Duodenal mucosa (tissue), 2 donors: ENCODE results near the gene AFF1.

Source experiments
- H3K27ac ChIP-seq: one replicate; pipeline ENCODE4 v1.7.0; 2013; ENCODE audit warnings: low read depth, low read length
- H3K27me3 ChIP-seq, 2 donors: one replicate each; pipeline ENCODE4 v1.7.0; 2013; ENCODE audit warnings: low read length in 2 of 2, control low read depth in 1 of 2; ENCODE audit not compliant: insufficient read depth in 2 of 2, control insufficient read depth in 1 of 2
- H3K36me3 ChIP-seq, 2 donors: one replicate each; pipeline ENCODE4 v1.7.0; 2013; ENCODE audit warnings: low read length in 2 of 2, control low read depth in 1 of 2; ENCODE audit not compliant: insufficient read depth in 2 of 2, control insufficient read depth in 1 of 2
- H3K4me1 ChIP-seq, 2 donors: one replicate each; pipeline ENCODE4 v1.7.0; 2013; ENCODE audit warnings: low read length in 2 of 2, control low read depth in 1 of 2; ENCODE audit not compliant: insufficient read depth in 2 of 2, control insufficient read depth in 1 of 2
- H3K4me3 ChIP-seq, 2 donors: one replicate each; pipeline ENCODE4 v1.7.0; 2013; ENCODE audit warnings: low read length in 2 of 2, low read depth in 1 of 2
- H3K9ac ChIP-seq, 2 donors: one replicate each; pipeline ENCODE4 v1.7.0; 2013; ENCODE audit warnings: low read length in 2 of 2, low read depth in 1 of 2
- H3K9me3 ChIP-seq, 2 donors: one replicate each; pipeline ENCODE4 v1.7.0; 2013; ENCODE audit warnings: low read length in 2 of 2, control low read depth in 1 of 2; ENCODE audit not compliant: control insufficient read depth in 1 of 2

Gene AFF1

GRCh38 chr4:86938771-86939520 lies 4.1 kb downstream of the AFF1 start:
- Histone ChIP-seq H3K4me1 (peaks cover 25 to 39% of the 10 kb centered on the region in 2 donors), H3K27ac (no peak overlapping the region), H3K4me3 (peak overlapping the region in 1 of 2 donors; percentile 16)

DNA sequence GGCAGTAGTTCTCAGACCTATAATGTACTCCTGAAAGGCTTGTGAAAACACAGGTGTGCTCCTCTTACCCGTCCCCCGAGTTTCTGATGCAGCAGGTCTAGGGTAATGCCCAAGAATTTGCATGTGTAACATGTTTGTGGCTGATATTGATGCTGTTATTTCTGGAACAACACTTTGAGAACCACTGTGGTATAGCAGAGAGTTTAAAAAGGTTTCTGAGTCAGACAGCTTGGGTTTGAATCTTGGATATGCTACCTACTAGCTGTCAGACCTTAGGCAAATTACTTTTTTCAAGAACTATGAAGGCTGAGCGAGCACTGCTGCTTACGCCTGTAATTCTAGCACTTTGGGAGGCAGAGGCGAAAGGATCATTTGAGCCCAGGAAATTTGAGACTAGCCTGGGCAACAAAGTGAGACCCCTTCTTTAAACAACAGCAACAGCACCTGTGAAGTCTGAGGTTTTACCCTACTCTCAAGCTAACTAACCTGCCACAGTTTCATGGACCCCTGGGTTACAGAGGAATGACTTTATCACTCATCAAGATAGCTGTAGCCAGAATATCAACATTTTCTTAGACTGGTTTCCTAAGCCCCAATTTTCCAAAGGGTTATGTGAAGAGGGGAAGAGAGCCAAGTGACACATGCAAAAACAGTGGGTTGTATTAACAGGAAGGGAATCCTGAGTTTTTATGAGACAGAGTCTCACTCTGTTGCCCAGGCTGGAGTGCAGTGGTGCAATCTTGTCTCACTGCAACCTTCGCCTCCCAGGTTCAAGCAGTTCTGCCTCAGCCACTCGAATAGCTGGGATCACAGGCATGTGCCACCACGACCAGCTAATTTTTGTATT lies 5.1 kb downstream of the AFF1 start:
- Histone ChIP-seq H3K4me1 (peaks cover 25 to 39% of the 10 kb centered on the region in 2 donors), H3K36me3 (no peaks in the 10 kb centered on the region), H3K9ac (no peak overlapping the region), H3K27me3 (no peaks in the 10 kb centered on the region), H3K27ac (no peak overlapping the region), H3K4me3 (no peak overlapping the region), H3K9me3 (no peaks in the 10 kb centered on the region)

More at GRCh38 chr4:86938771-86939520, 4.1 kb downstream of the AFF1 start:
- H3K9ac ChIP-seq, result no peak overlapping the region
- H3K36me3 ChIP-seq, result no peaks in the 10 kb centered on the region
- no peaks in the 10 kb centered on the region for H3K27me3 ChIP-seq
- no peaks in the 10 kb centered on the region for H3K9me3 ChIP-seq

DNA sequence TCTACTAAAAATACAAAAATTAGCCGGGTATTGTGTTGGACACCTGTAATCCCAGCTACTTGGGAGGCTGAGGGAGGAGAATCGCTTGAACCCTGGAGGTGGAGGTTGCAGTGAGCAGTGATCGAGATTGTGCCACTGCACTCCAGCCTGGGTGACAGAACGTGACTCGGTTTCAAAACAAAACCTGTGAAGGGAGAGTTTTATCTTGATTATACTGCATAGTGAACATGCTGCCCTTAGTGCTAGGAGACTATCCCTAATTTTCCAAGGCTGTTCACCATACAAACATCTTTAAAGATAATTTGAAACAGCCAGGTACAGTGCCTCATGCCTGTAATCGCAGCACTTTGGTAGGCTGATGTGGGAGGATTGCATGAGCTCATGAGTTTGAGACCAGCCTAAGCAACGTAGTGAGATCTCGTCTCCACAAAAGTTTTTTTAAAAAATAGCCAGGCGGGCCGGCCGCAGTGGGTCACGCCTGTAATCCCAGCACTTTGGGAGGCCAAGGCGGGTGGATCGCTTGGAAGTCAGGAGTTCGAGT lies 6.2 kb downstream of the AFF1 start:
- Histone ChIP-seq H3K27me3 (no peaks in the 10 kb centered on the region), H3K36me3 (no peaks in the 10 kb centered on the region), H3K4me1 (peaks cover 25 to 39% of the 10 kb centered on the region in 2 donors), H3K4me3 (no peak overlapping the region), H3K27ac (no peak overlapping the region), H3K9me3 (no peaks in the 10 kb centered on the region), H3K9ac (no peak overlapping the region)

GRCh38 chr4:86942185-86942666 lies 7.4 kb downstream of the AFF1 start:
- Histone ChIP-seq H3K27me3 (no peaks in the 10 kb centered on the region), H3K9ac (no peak overlapping the region), H3K9me3 (no peaks in the 10 kb centered on the region), H3K4me3 (no peak overlapping the region), H3K36me3 (no peaks in the 10 kb centered on the region), H3K27ac (no peak overlapping the region), H3K4me1 (peaks cover 23 to 39% of the 10 kb centered on the region in 2 donors)

DNA sequence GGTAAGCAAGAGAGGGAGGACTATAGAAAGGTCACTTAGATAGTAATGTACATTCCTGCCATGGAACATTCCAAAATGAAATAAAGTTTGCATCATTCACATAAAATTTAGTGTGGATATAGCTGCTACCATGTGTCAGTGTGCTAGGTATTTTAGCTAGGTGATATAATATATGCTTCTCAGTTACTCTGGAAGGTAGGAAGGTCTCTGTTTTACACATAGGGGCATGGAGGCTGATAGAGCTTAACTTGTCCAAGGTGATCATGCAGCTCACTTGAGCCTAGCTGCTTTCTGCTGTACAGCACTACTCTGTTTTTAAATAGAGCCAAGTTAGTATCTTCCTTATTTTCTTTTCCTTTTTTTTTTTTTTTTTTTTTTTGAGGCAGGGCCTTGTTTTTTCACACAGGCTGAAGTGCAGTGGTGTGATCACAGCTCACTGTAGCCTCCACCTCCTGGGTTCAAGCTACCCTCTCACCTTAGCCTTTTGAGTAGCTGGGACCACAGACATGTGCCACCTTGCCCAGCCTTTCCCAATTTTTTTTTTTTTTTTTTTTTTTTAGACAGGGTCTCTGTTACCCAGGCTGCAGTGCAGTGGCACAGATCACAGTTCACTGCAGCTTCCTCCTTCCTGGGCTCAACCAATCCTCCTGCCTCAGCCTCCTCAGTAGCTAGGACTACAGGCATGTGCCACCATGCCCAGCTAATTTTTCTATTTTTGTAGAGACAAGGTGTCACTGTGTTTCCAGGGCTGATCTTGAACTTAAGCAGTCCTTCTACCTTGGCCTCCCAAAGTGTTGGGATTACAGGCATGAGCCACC lies 10.4 kb downstream of the AFF1 start:
- no peaks in the 10 kb centered on the region for H3K9me3 ChIP-seq
- H3K27me3 ChIP-seq, result no peaks in the 10 kb centered on the region
- H3K27ac ChIP-seq, result no peak overlapping the region
- no peak overlapping the region for H3K4me3 ChIP-seq
- H3K4me1 ChIP-seq, result peaks cover 9 to 23% of the 10 kb centered on the region in 2 donors
- no peaks in the 10 kb centered on the region for H3K36me3 ChIP-seq
- no peak overlapping the region for H3K9ac ChIP-seq

- Histone ChIP-seq H3K27ac (no peak overlapping the region), H3K9me3 (no peaks in the 10 kb centered on the region), H3K36me3 (no peaks in the 10 kb centered on the region), H3K4me1 (peaks cover 5 to 21% of the 10 kb centered on the region in 2 donors), H3K27me3 (no peaks in the 10 kb centered on the region), H3K4me3 (no peak overlapping the region), H3K9ac (no peak overlapping the region)
Measured at GRCh38 chr4:86946868-86947500, 12.2 kb downstream of the AFF1 start.

- H3K27me3 ChIP-seq, result no peaks in the 10 kb centered on the region
- no peak overlapping the region for H3K4me3 ChIP-seq
- no peaks in the 10 kb centered on the region for H3K9me3 ChIP-seq
- no peak overlapping the region for H3K27ac ChIP-seq
- no peak overlapping the region for H3K9ac ChIP-seq
- H3K4me1 ChIP-seq, result peaks cover 4 to 15% of the 10 kb centered on the region in 2 donors
- H3K36me3 ChIP-seq, result no peaks in the 10 kb centered on the region
Measured at GRCh38 chr4:86947501-86948120, 12.8 kb downstream of the AFF1 start.

GRCh38 chr4:86948276-86948675 lies 13.5 kb downstream of the AFF1 start:
- H3K4me1 ChIP-seq, result peaks cover 4 to 9% of the 10 kb centered on the region in 2 donors
- H3K36me3 ChIP-seq, result no peaks in the 10 kb centered on the region
- no peaks in the 10 kb centered on the region for H3K9me3 ChIP-seq
- no peak overlapping the region for H3K27ac ChIP-seq
- no peak overlapping the region for H3K9ac ChIP-seq
- no peak overlapping the region for H3K4me3 ChIP-seq
- no peaks in the 10 kb centered on the region for H3K27me3 ChIP-seq
